H1 (cell line): ENCODE measurements around the gene DNAAF3. TPM values are rescaled to one million over a fixed set of nuclear protein-coding genes. Genes with fewer than 3 reads are reported as not detected.
"Not testable (repeated sequence)": the region's sequence is repeated elsewhere in the genome, so short reads cannot be mapped to it uniquely, and the experiment has no call there.

Source experiments
- CTCF ChIA-PET: fragments of 300-600 bp; sonication (Branson Sonifier 250); formaldehyde crosslinking; loops from one replicate; lab custom pipeline; 2021; ENCODE audit not compliant: partially characterized antibody; lab: Charles Lee
- POLR2A ChIA-PET: fragments of 300-600 bp; sonication (Branson Sonifier 250); formaldehyde crosslinking; loops from one replicate; lab custom pipeline; 2021; ENCODE audit warnings: inconsistent platforms; ENCODE audit not compliant: partially characterized antibody; lab: Charles Lee
- DNase-seq, 2 experiments: peaks; one replicate each; pipeline versions ENCODE4 v3.0.0 to v3.0.0-alpha.2; 2010 to 2022; ENCODE audit warnings: low spot score in 2 of 2, low read depth in 1 of 2, mixed read lengths in 1 of 2
- FAIRE-seq: peaks from 2 replicates; lab custom pipeline; 2011; peaks lifted over from hg19 to GRCh38; lab: Jason Lieb, UNC
- H2AFZ ChIP-seq: 2 replicates; pipeline ENCODE4 v1.8.1; 2012; ENCODE audit warnings: low read length, inconsistent platforms
- H2AK5ac ChIP-seq: 2 replicates; pipeline ENCODE4 v1.6.1; 2013; ENCODE audit warnings: low read depth, low read length
- H2BK120ac ChIP-seq: replicated peaks from 2 replicates; pipeline ENCODE3; 2013; ENCODE audit warnings: low read depth, low read length, inconsistent platforms
- H2BK12ac ChIP-seq: 2 replicates; pipeline ENCODE4 v1.6.1; 2013; ENCODE audit warnings: low read depth, low read length
- H2BK15ac ChIP-seq: 2 replicates; pipeline ENCODE4 v1.6.1; 2013; ENCODE audit warnings: low read length
- H2BK20ac ChIP-seq: 2 replicates; pipeline ENCODE4 v1.6.1; 2013; ENCODE audit warnings: low read length
- H2BK5ac ChIP-seq: 2 replicates; pipeline ENCODE4 v1.6.1; 2013; ENCODE audit warnings: low read depth, low read length
- H3K14ac ChIP-seq: 2 replicates; pipeline ENCODE4 v1.6.1; 2013; ENCODE audit warnings: inconsistent platforms; ENCODE audit not compliant: insufficient read length
- H3K18ac ChIP-seq: 2 replicates; pipeline ENCODE4 v1.6.1; 2013; ENCODE audit warnings: low read length; ENCODE audit errors: extremely low read depth
- H3K23ac ChIP-seq: 2 replicates; pipeline ENCODE4 v1.6.1; 2013; ENCODE audit warnings: inconsistent platforms; ENCODE audit not compliant: insufficient read length
- H3K23me2 ChIP-seq: 2 replicates; pipeline ENCODE4 v1.6.1; 2013; ENCODE audit warnings: low read depth, low read length
- H3K27ac ChIP-seq: 2 replicates; pipeline ENCODE4 v1.6.1; 2011; ENCODE audit warnings: low read depth, low read length, inconsistent platforms
- H3K27me3 ChIP-seq, 4 experiments: replicated peaks in 1 of 4; 1 replicate in 1 of 4; 2 replicates in 3 of 4; pipeline versions ENCODE4 v1.6.1 to v1.8.1; 2011 to 2013; ENCODE audit warnings: low read length in 3 of 4, mild to moderate bottlenecking in 3 of 4, inconsistent platforms in 2 of 4, mixed read lengths in 2 of 4, moderate library complexity in 1 of 4; ENCODE audit not compliant: control insufficient read depth in 3 of 4, insufficient read depth in 3 of 4; ENCODE audit errors: extremely low read depth in 1 of 4
- H3K36me3 ChIP-seq, 4 experiments: 2 replicates each; pipeline versions ENCODE4 v1.6.1 to v1.8.1; 2011 to 2013; ENCODE audit warnings: mild to moderate bottlenecking in 4 of 4, low read length in 3 of 4, moderate library complexity in 2 of 4, control low read depth in 1 of 4, inconsistent platforms in 1 of 4; ENCODE audit not compliant: insufficient read depth in 4 of 4, control insufficient read depth in 2 of 4
- H3K4ac ChIP-seq: replicated peaks from 2 replicates; pipeline ENCODE3; 2013; ENCODE audit warnings: low read length, low read depth, mixed read lengths, inconsistent platforms; ENCODE audit not compliant: insufficient read length
- H3K4me1 ChIP-seq, 4 experiments: replicated peaks in 1 of 4; 1 replicate in 1 of 4; 2 replicates in 3 of 4; pipeline versions ENCODE4 v1.6.1 to v1.8.1; 2011 to 2013; ENCODE audit warnings: low read length in 3 of 4, inconsistent platforms in 2 of 4, mixed read lengths in 1 of 4; ENCODE audit not compliant: insufficient read depth in 4 of 4, control insufficient read depth in 3 of 4
- H3K4me2 ChIP-seq, 2 experiments: 2 replicates each; pipeline versions ENCODE4 v1.6.1 to v1.8.1; 2011 to 2013; ENCODE audit warnings: low read depth in 2 of 2, low read length in 2 of 2, control low read depth in 1 of 2, inconsistent platforms in 1 of 2, mild to moderate bottlenecking in 1 of 2; ENCODE audit not compliant: insufficient read depth in 1 of 2
- H3K4me3 ChIP-seq, 4 experiments: fragments of 200-600, 300-600 bp in 1 of 4; sonication (generic), shearing (Covaris generic), sonication (Bioruptor Twin) in 1 of 4; 2 replicates each; pipeline versions ENCODE4 v1.5.1 to v1.8.1; 2011 to 2016; ENCODE audit warnings: low read length in 4 of 4, low read depth in 3 of 4, control low read depth in 2 of 4, inconsistent platforms in 2 of 4, mild to moderate bottlenecking in 2 of 4, mixed read lengths in 1 of 4, moderate library complexity in 1 of 4; ENCODE audit not compliant: insufficient read depth in 2 of 4; ENCODE audit errors: extremely low read depth in 1 of 4
- H3K56ac ChIP-seq: replicated peaks from 2 replicates; pipeline ENCODE3; 2013; ENCODE audit warnings: low read depth, mild to moderate bottlenecking, mixed read lengths, low read length, inconsistent platforms; ENCODE audit not compliant: insufficient read length
- H3K79me1 ChIP-seq: 2 replicates; pipeline ENCODE4 v1.6.1; 2013; ENCODE audit warnings: low read depth, low read length, control low read depth
- H3K79me2 ChIP-seq, 2 experiments: 2 replicates each; pipeline versions ENCODE4 v1.6.1 to v1.8.1; 2012 to 2013; ENCODE audit warnings: low read length in 2 of 2, mild to moderate bottlenecking in 2 of 2, inconsistent platforms in 1 of 2; ENCODE audit not compliant: insufficient read depth in 2 of 2, control insufficient read depth in 1 of 2
- H3K9ac ChIP-seq, 4 experiments: replicated peaks in 1 of 4; 1 replicate in 1 of 4; 2 replicates in 3 of 4; pipeline versions ENCODE4 v1.6.1 to v1.8.1; 2011 to 2013; ENCODE audit warnings: low read depth in 3 of 4, low read length in 3 of 4, control low read depth in 2 of 4, mild to moderate bottlenecking in 2 of 4, moderate library complexity in 2 of 4, inconsistent platforms in 1 of 4; ENCODE audit errors: extremely low read depth in 1 of 4
- H3K9me3 ChIP-seq, 2 experiments: 2 replicates each; pipeline versions ENCODE4 v1.6.1 to v1.8.1; 2012 to 2013; ENCODE audit warnings: mild to moderate bottlenecking in 2 of 2, moderate library complexity in 2 of 2, control low read depth in 1 of 2, inconsistent platforms in 1 of 2, low read depth in 1 of 2, low read length in 1 of 2, mixed read lengths in 1 of 2; ENCODE audit not compliant: insufficient read depth in 2 of 2
- H4K20me1 ChIP-seq, 2 experiments: replicated peaks in 1 of 2; 2 replicates each; pipeline versions ENCODE3 to v1.8.1; 2011 to 2013; ENCODE audit warnings: inconsistent platforms in 2 of 2, low read length in 2 of 2, mild to moderate bottlenecking in 1 of 2; ENCODE audit not compliant: insufficient read depth in 2 of 2, control insufficient read depth in 1 of 2
- H4K5ac ChIP-seq: 2 replicates; pipeline ENCODE4 v1.6.1; 2013; ENCODE audit warnings: low read length, low read depth, mixed read lengths, inconsistent platforms; ENCODE audit not compliant: insufficient read length
- H4K8ac ChIP-seq: 2 replicates; pipeline ENCODE4 v1.8.0; 2013; ENCODE audit warnings: mild to moderate bottlenecking, moderate library complexity, low read length, inconsistent platforms; ENCODE audit not compliant: insufficient read depth; ENCODE audit errors: extremely low read depth
- H4K91ac ChIP-seq: replicated peaks from 2 replicates; pipeline ENCODE3; 2013; ENCODE audit warnings: low read length, mixed read lengths, inconsistent platforms; ENCODE audit not compliant: insufficient read length
- WGBS, 2 experiments: shearing (Covaris generic) in 1 of 2; methylation state at CpG; one replicate each; pipeline versions ENCODE4 v1.1.6 to v1.1.7; 2013 to 2015; ENCODE audit warnings: low lambda C conversion rate in 2 of 2, mixed read lengths in 2 of 2, inconsistent platforms in 1 of 2, low coverage in 1 of 2, missing lambda C conversion rate in 1 of 2; ENCODE audit not compliant: insufficient replicate concordance in 2 of 2, insufficient coverage in 1 of 2, insufficient read length in 1 of 2; ENCODE audit errors: extremely low coverage in 1 of 2, missing lambda C conversion rate in 1 of 2; 5-methylcytosine and 5-hydroxymethylcytosine counted together
- polyA plus RNA-seq, 7 experiments: library from polyadenylated mRNA; depleted of rRNA in 3 of 7; stranded (reverse) in 5 of 7; unstranded in 2 of 7; fragments of >200 nt in 5 of 7; fragments of 200-250 nt in 2 of 7; gene quantifications; 1 replicate in 5 of 7; 2 replicates in 1 of 7; 4 replicates in 1 of 7; pipeline versions ENCODE4 v1.2.1 to v1.2.3, GENCODE V29; 2011 to 2013; ENCODE audit warnings: missing spikeins in 2 of 7, mixed read lengths in 2 of 7
- total RNA-seq: library from RNA; stranded (reverse); fragmentation: NEBNext Ultra II Directional; extraction: Animal tissue kit (Norgen Biotek cat#: 25700); gene quantifications from 2 replicates; pipeline ENCODE4 v1.2.1, GENCODE V29; 2021

The DNAAF3 gene
- total and polyA plus RNA-seq, 2 of the 8 experiments (the other 6 are each of a cell fraction or from before 2014, with no cell fraction given) = 5.4 to 8.0 TPM

DNA sequence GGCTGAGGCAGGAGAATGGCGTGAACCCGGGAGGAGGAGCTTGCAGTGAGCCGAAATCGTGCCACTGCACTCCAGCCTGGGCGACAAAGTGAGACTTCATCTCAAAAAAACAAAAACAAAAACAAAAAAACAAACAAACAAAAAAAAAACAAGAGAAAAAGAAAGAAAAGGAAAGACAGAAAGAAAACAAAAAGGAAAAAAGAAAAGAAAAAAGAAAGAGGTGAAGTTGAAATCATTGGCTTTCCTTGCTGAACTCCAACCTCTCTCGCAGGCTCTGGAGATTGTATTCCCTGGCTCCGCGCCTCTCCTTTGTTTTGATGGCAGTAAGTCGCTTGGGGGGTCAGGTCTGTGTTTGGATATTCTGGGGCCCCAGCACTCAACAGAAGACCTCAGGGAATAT lies 5.9 kb upstream of the DNAAF3 start:
- POLR2A ChIA-PET, H4K20me1 ChIP-seq, H3K9ac ChIP-seq, FAIRE-seq, H3K18ac ChIP-seq, H2BK120ac ChIP-seq, H3K9me3 ChIP-seq, H3K14ac ChIP-seq, H2BK5ac ChIP-seq, H2BK15ac ChIP-seq, H3K23ac ChIP-seq, H3K56ac ChIP-seq, H4K8ac ChIP-seq, H3K4ac ChIP-seq, H2BK20ac ChIP-seq, H2BK12ac ChIP-seq, H3K27ac ChIP-seq, H4K5ac ChIP-seq, H3K36me3 ChIP-seq, DNase-seq, H3K79me1 ChIP-seq, H3K79me2 ChIP-seq, H2AK5ac ChIP-seq, H4K91ac ChIP-seq: not testable (repeated sequence)
- Histone ChIP-seq H3K27me3 (peaks cover 2 to 56% (median 28%) of the 10 kb centered on the region in 4 experiments; a peak in 6 of 7 replicates), H3K4me2 (peak overlapping the region; percentile 87 to 97), H2AFZ (0 out of 2 replicates have a peak overlapping the region, but pooled peaks have one; percentile 13), H3K4me1 (peaks cover 6 to 21% (median 14%) of the 10 kb centered on the region in 4 experiments), H3K23me2 (peaks cover 13% of the 10 kb centered on the region; the same call in 1 of the 2 replicates), H3K4me3 (peak overlapping the region; percentile 60 to 77 (median 73); a peak in 3 of 8 replicates)
- WGBS, 2 experiments = 70% methylated on average over 4 of the region's 9 CpGs; no CpG with 5 or more reads in 1 of the 2 experiments
- CTCF ChIA-PET = interaction anchor here (0.6 to 1.6 kb wide), 3 partner anchors 32 to 418 kb away, joined by 3 to 4 read pairs (median 3); no protein-coding TSS in a partner anchor
